GM12878 (cell line): Measurements from ENCODE around the gene IFIT3. TPM values are rescaled to one million over a fixed set of nuclear protein-coding genes. Genes with fewer than 3 reads are reported as not detected.

Experiments
- ATAC-seq: fragments of 200-7000 bp; cut with Tn5 transposase; 3 replicates; pipeline ENCODE4 v1.9.1; 2020; ENCODE audit warnings: mild to moderate bottlenecking, moderate library complexity
- Bru-seq: library from RNA; stranded (reverse); fragments of 400-500 nt; gene quantifications from one replicate; lab custom pipeline; 2021; lab: Mats Ljungman, UMichigan
- BruChase-seq, 2 experiments: library from RNA; stranded (reverse); fragments of 400-500 nt; gene quantifications; one replicate each; lab custom pipeline; 2021; lab: Mats Ljungman, UMichigan
- BruUV-seq: library from RNA; stranded (reverse); fragments of 400-500 nt; replicated peaks from 2 replicates; lab custom pipeline; 2021; lab: Mats Ljungman, UMichigan
- CTCF ChIA-PET: fragments of 300-600 bp; sonication (Branson Sonifier 250); formaldehyde crosslinking; extraction: SDS; loops from one replicate; lab custom pipeline; 2021; ENCODE audit warnings: inconsistent platforms; lab: Yijun Ruan, JAX
- POLR2A ChIA-PET: fragments of 350-600 bp; formaldehyde crosslinking; extraction: SDS; loops from one replicate; lab custom pipeline; 2021; ENCODE audit warnings: inconsistent platforms; lab: Charles Lee
- RAD21 ChIA-PET: fragments of 300-600 bp; sonication (Branson Sonifier 250); formaldehyde crosslinking; loops from one replicate; lab custom pipeline; 2023; ENCODE audit warnings: antibody characterized with exemption; ENCODE audit not compliant: unreplicated experiment; lab: Charles Lee
- SMC1A ChIA-PET: fragments of 300-600 bp; sonication (Branson Sonifier 250); formaldehyde crosslinking; loops from one replicate; lab custom pipeline; 2023; ENCODE audit not compliant: unreplicated experiment, uncharacterized antibody; lab: Charles Lee
- DNase-seq: peaks from one replicate; pipeline ENCODE4 v3.0.0-alpha.2; 2011; ENCODE audit warnings: low read depth, low spot score
- FAIRE-seq: peaks from 3 replicates; lab custom pipeline; 2011; peaks lifted over from hg19 to GRCh38; lab: Jason Lieb, UNC
- H2AFZ ChIP-seq: 2 replicates; pipeline ENCODE4 v1.6.0; 2011; ENCODE audit warnings: low read depth, low read length, control low read depth; ENCODE audit not compliant: control insufficient read depth
- H3K27ac ChIP-seq: 2 replicates; pipeline ENCODE4 v1.5.1; 2011; ENCODE audit warnings: control low read depth; ENCODE audit not compliant: control insufficient read depth, insufficient read depth
- H3K27me3 ChIP-seq, 2 experiments: replicated peaks in 1 of 2; 2 replicates each; pipeline versions ENCODE4 v1.6.0 to v1.6.1; 2011; ENCODE audit warnings: low read length in 1 of 2; ENCODE audit not compliant: control insufficient read depth in 2 of 2, insufficient read depth in 2 of 2
- H3K36me3 ChIP-seq, 2 experiments: 2 replicates each; pipeline ENCODE4 v1.5.1; 2011; ENCODE audit warnings: low read length in 1 of 2; ENCODE audit not compliant: control insufficient read depth in 2 of 2, insufficient read depth in 2 of 2
- H3K4me1 ChIP-seq: 2 replicates; pipeline ENCODE4 v1.6.1; 2011; ENCODE audit warnings: mild to moderate bottlenecking, low read length, moderate library complexity, mixed read lengths; ENCODE audit not compliant: control insufficient read depth, insufficient read depth
- H3K4me2 ChIP-seq: 2 replicates; pipeline ENCODE4 v1.6.0; 2011; ENCODE audit warnings: control low read depth; ENCODE audit not compliant: control insufficient read depth, insufficient read depth
- H3K4me3 ChIP-seq: fragments of 200-600 bp; sonication (generic); 2 replicates; pipeline ENCODE4 v1.5.1; 2016
- H3K79me2 ChIP-seq: 2 replicates; pipeline ENCODE4 v1.6.0; 2011; ENCODE audit warnings: low read length; ENCODE audit not compliant: control insufficient read depth, insufficient read depth
- H3K9ac ChIP-seq: 2 replicates; pipeline ENCODE4 v1.8.0; 2011; ENCODE audit warnings: low read length, control low read depth, mixed read lengths; ENCODE audit not compliant: control insufficient read depth, insufficient read depth
- H3K9me3 ChIP-seq: replicated peaks from 3 replicates; pipeline ENCODE4 v1.5.1; 2011; ENCODE audit warnings: mild to moderate bottlenecking, low read length; ENCODE audit not compliant: control insufficient read depth, insufficient read depth
- H4K20me1 ChIP-seq: 2 replicates; pipeline ENCODE4 v1.6.0; 2011; ENCODE audit not compliant: control insufficient read depth, insufficient read depth
- BHLHE40 ChIP-seq, 2 experiments: fragments of 450-650 bp in 1 of 2; IDR thresholded peaks; 2 replicates each; pipeline ENCODE4 v1.6.1; 2011 to 2017; ENCODE audit warnings: low read depth in 2 of 2, borderline replicate concordance in 1 of 2, improper control_type of control experiment in 1 of 2, low read length in 1 of 2, mild to moderate bottlenecking in 1 of 2
- CHD1 ChIP-seq: IDR thresholded peaks from 2 replicates; pipeline ENCODE4 v1.6.1; 2012; ENCODE audit warnings: low read depth, low read length, improper control_type of control experiment
- CREM ChIP-seq: IDR thresholded peaks from 2 replicates; pipeline ENCODE4 v1.6.1; 2014; ENCODE audit warnings: antibody characterized with exemption, low read depth
- DPF2 ChIP-seq: fragments of 450-650 bp; IDR thresholded peaks from 2 replicates; pipeline ENCODE4 v1.6.1; 2017; ENCODE audit warnings: mild to moderate bottlenecking
- EGR1 ChIP-seq, 2 experiments: IDR thresholded peaks; 1 replicate in 1 of 2; 2 replicates in 1 of 2; pipeline ENCODE4 v1.6.1; 2011 to 2012; ENCODE audit warnings: low read depth in 2 of 2, low read length in 2 of 2, borderline replicate concordance in 1 of 2, mild to moderate bottlenecking in 1 of 2, moderate library complexity in 1 of 2
- IKZF1 ChIP-seq: fragments of 450-650 bp; conservative IDR thresholded peaks from 2 replicates; pipeline ENCODE4 v1.6.1; 2017; ENCODE audit warnings: antibody characterized with exemption, mild to moderate bottlenecking
- MYC ChIP-seq: IDR thresholded peaks from 2 replicates; pipeline ENCODE4 v1.6.1; 2011; ENCODE audit warnings: mild to moderate bottlenecking, low read length, moderate library complexity, inconsistent platforms; ENCODE audit not compliant: insufficient read depth, insufficient replicate concordance, insufficient read length, severe bottlenecking
- NBN ChIP-seq: fragments of 450-650 bp; IDR thresholded peaks from 2 replicates; pipeline ENCODE4 v1.6.1; 2016
- SIN3A ChIP-seq: IDR thresholded peaks from 2 replicates; pipeline ENCODE4 v1.6.1; 2012; ENCODE audit warnings: low read depth, low read length, improper control_type of control experiment
- SP1 ChIP-seq: IDR thresholded peaks from one replicate; pipeline ENCODE4 v1.6.1; 2011; ENCODE audit warnings: low read depth, low read length
- SPI1 ChIP-seq: IDR thresholded peaks from 2 replicates; pipeline ENCODE4 v1.6.1; 2011; ENCODE audit warnings: low read depth, mild to moderate bottlenecking, low read length, moderate library complexity, borderline replicate concordance; ENCODE audit not compliant: insufficient read depth
- WGBS: methylation state at CpG from one replicate; pipeline ENCODE4 v1.1.6; 2016; ENCODE audit warnings: low lambda C conversion rate; ENCODE audit not compliant: insufficient replicate concordance, insufficient coverage; ENCODE audit errors: missing lambda C conversion rate; 5-methylcytosine and 5-hydroxymethylcytosine counted together
- in situ Hi-C: fragments of 300-500 bp; cut with MboI; formaldehyde crosslinking; loops from 9 replicates; pipeline ENCODE4 v1.14.3; 2018; ENCODE audit warnings: mixed read lengths
- intact Hi-C: fragments of 100-400 bp; cut with micrococcal nuclease; formaldehyde crosslinking; loops from one replicate; pipeline ENCODE4 v1.14.2; 2022; ENCODE audit not compliant: unreplicated experiment
- long read RNA-seq, 2 experiments: library from polyadenylated mRNA; unstranded; transcript quantifications; one replicate each; pipeline ENCODE4 v2.0.0, GENCODE V29; 2019 to 2020
- polyA minus RNA-seq, 3 experiments: library from RNA; depleted of rRNA, polyadenylated mRNA; stranded (reverse); fragments of >200 nt; gene quantifications; 2 replicates each; pipeline ENCODE4 v1.2.3, GENCODE V29; 2011
- polyA plus RNA-seq, 11 experiments: library from polyadenylated mRNA; depleted of rRNA in 4 of 11; unstranded in 6 of 11; stranded (reverse) in 5 of 11; fragments of >200 nt; fragmentation: Nextera tagmentation in 4 of 11; fragmentation: Illumina TruSeq in 1 of 11; extraction: Ambion mirVana in 4 of 11; extraction: Trizol in 1 of 11; gene quantifications; 1 replicate in 1 of 11; 2 replicates in 10 of 11; pipeline versions ENCODE4 v1.2.1 to v1.2.3, GENCODE V29; 2011 to 2016; ENCODE audit warnings: inconsistent platforms in 2 of 11, missing spikeins in 2 of 11, low read depth in 1 of 11
- total RNA-seq, 4 experiments: library from RNA; depleted of rRNA in 3 of 4; stranded (reverse); fragments of >200 nt in 3 of 4; fragmentation: Illumina TruSeq in 1 of 4; extraction: Trizol in 1 of 4; gene quantifications; 2 replicates each; pipeline versions ENCODE4 v1.2.1 to v1.2.3, GENCODE V29; 2013 to 2021
- TF ChIP-seq, protein P1 (sequence below): fragments of 450-650 bp; IDR thresholded peaks from 2 replicates; pipeline ENCODE4 v1.6.1; 2017; ENCODE audit warnings: low read depth, mild to moderate bottlenecking, moderate library complexity
- TF ChIP-seq, protein P2 (sequence below): IDR thresholded peaks from 2 replicates; pipeline ENCODE4 v1.6.1; 2011; ENCODE audit warnings: mild to moderate bottlenecking, low read depth, low read length, moderate library complexity; ENCODE audit not compliant: insufficient replicate concordance

IFIT3 gene, protein sequence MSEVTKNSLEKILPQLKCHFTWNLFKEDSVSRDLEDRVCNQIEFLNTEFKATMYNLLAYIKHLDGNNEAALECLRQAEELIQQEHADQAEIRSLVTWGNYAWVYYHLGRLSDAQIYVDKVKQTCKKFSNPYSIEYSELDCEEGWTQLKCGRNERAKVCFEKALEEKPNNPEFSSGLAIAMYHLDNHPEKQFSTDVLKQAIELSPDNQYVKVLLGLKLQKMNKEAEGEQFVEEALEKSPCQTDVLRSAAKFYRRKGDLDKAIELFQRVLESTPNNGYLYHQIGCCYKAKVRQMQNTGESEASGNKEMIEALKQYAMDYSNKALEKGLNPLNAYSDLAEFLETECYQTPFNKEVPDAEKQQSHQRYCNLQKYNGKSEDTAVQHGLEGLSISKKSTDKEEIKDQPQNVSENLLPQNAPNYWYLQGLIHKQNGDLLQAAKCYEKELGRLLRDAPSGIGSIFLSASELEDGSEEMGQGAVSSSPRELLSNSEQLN
- total RNA-seq (2013; cell fraction: nucleolus; rRNA removed), result 40.3 and 42.2 TPM in 2 replicates
- 39.1 and 55.0 TPM in 2 replicates for total RNA-seq (2014; rRNA removed)
- total RNA-seq (2014; rRNA removed; fragmentation: Illumina TruSeq; extraction: Trizol), result 67.3 and 79.1 TPM in 2 replicates
- total RNA-seq (2021), result 38.9 and 44.4 TPM in 2 replicates
- polyA plus RNA-seq (2011; ENCODE audit: low read depth), result 48.9 TPM
- polyA plus RNA-seq (2011; rRNA removed), result 30.8 and 39.2 TPM in 2 replicates
- 14.8 and 16.3 TPM in 2 replicates for polyA plus RNA-seq (2011; cell fraction: cytosol; rRNA removed)
- 5.0 and 7.4 TPM in 2 replicates for polyA plus RNA-seq (2011; cell fraction: nucleus; rRNA removed)
- 50.2 and 51.6 TPM in 2 replicates for polyA plus RNA-seq (2012)
- polyA plus RNA-seq (2014; fragmentation: Illumina TruSeq; extraction: Trizol), result 70.2 and 91.4 TPM in 2 replicates
- 10 to 100 TPM; 27.0 to 50.4 TPM for polyA plus RNA-seq (2014; fragmentation: Nextera tagmentation; extraction: Ambion mirVana)
- polyA plus RNA-seq (2014; rRNA removed), result 35.8 and 52.1 TPM in 2 replicates
- 10 to 100 TPM; 51.7 to 53.0 TPM for polyA plus RNA-seq (2016; fragmentation: Nextera tagmentation; extraction: Ambion mirVana)
- polyA minus RNA-seq (2011; rRNA and poly(A)+ RNA removed), result 11.8 and 18.6 TPM in 2 replicates
- polyA minus RNA-seq (2011; cell fraction: cytosol; rRNA and poly(A)+ RNA removed), result 8.5 and 9.2 TPM in 2 replicates
- polyA minus RNA-seq (2011; cell fraction: nucleus; rRNA and poly(A)+ RNA removed), result 4.0 and 6.0 TPM in 2 replicates
- Bru-seq, nascent RNA, result percentile 94 among the genes with signal in this experiment
- BruChase-seq, experiment 1, labeled RNA remaining after a 6-hour chase, result percentile 72 among the genes with signal in this experiment
- BruChase-seq, experiment 2, labeled RNA remaining after a 2-hour chase, result percentile 87 among the genes with signal in this experiment
- long read RNA-seq, experiment 1, transcript IFIT3-201 (2 exons, 2,455 nt), result major isoform, 15 of 16 reads
- long read RNA-seq, experiment 1, partial matches to known transcripts, result 0 of 16 reads
- long read RNA-seq, experiment 1, other reads (novel, unspliced or antisense), result 0 of 16 reads
- long read RNA-seq, experiment 2, transcript IFIT3-202 (2 exons, 2,496 nt), result minor isoform, 61 of 238 reads
- long read RNA-seq, experiment 2, transcript IFIT3-201 (2 exons, 2,455 nt), result major isoform, 167 of 238 reads
- long read RNA-seq, experiment 2, partial matches to known transcripts, result 6 of 238 reads
- long read RNA-seq, experiment 2, other reads (novel, unspliced or antisense), result 4 of 238 reads

DNA sequence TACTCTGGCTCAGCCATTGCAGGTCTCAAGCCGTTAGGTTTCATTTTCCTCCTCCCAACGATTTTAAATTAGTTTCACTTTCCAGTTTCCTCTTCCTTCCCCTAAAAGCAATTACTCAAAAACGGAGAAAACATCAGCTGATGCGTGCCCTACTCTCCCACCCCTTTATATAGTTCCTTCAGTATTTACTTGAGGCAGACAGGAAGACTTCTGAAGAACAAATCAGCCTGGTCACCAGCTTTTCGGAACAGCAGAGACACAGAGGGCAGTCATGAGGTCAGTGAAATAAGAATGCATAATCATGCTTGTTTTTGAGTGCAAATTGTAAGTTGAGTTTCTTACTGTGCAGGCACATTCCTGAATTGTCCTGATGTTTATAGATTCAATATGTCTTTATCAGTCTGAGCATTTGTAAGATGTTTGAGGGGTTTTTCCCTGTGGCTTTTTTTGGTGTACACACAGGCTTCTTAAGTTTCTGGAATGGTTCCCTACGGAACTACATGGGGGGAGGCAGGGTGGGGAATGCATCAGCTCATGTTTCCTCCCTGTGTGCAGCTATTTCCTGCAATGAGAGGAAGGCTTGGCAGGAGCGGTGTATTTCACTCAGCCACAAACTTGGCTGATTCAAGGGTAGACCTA, at the start of gene IFIT3:
Gene IFIT3 (plus strand): TSS at position 195 of the 639 bp plus-strand sequence. CDS start 77 bp downstream, at position 272.
- DNase-seq (peak; percentile 62), FAIRE-seq (peak; percentile 41), ATAC-seq (peak; percentile 33)
- Histone ChIP-seq H2AFZ (peak within 1 kb of the TSS; percentile 73), H3K4me3 (peak within 1 kb of the TSS; percentile 51), H3K79me2 (peaks cover 37% of the 10 kb centered on the region), H3K27me3 (no peaks in the 10 kb centered on the region), H3K9me3 (no peaks in the 10 kb centered on the region; the same call in 2 of the 3 replicates), H3K36me3 (no peaks in the 10 kb centered on the region), H4K20me1 (no peaks in the 10 kb centered on the region), H3K4me2 (peak within 1 kb of the TSS; percentile 58), H3K9ac (peak within 1 kb of the TSS; percentile 50), H3K27ac (peak within 1 kb of the TSS; percentile 60), H3K4me1 (peaks cover 22% of the 10 kb centered on the region)
- intact Hi-C loops, result no loop called here
- in situ Hi-C loops, result no loop called here
- BruUV-seq, result TSS peak; percentile 65
- ChIA-PET POLR2A (interaction anchor here (1.0 to 1.5 kb wide), 2 partner anchors 37 to 40 kb away, joined by 4 to 5 read pairs; no protein-coding TSS in a partner anchor), RAD21 (interaction anchor here (1.0 to 2.2 kb wide), 5 partner anchors 9 to 41 kb away, joined by 3 to 18 read pairs (median 4); partner anchors contain the start of gene IFIT2), CTCF (interaction anchor here (0.6 to 1.2 kb wide), 2 partner anchors 23 to 518 kb away, joined by 3 to 4 read pairs; no protein-coding TSS in a partner anchor), SMC1A (interaction anchor here (0.8 to 4.6 kb wide), 5 partner anchors 24 to 91 kb away, joined by 3 to 40 read pairs (median 3); partner anchors contain the start of gene IFIT2)
- WGBS, result 0% methylated on average over 7 of the region's 7 CpGs
- TF ChIP-seq MYC (no peak), SP1 (no peak), SIN3A (no peak), SPI1 (0 out of 2 replicates have a peak, but pooled peaks have one; percentile 10), CREM (0 out of 2 replicates have a peak, but pooled peaks have one; percentile 7), CHD1 (no peak), EGR1 (IDR thresholded peaks at IDR 0.05; ENCODE audit: borderline replicate concordance in 1 of 2, low read depth in 2 of 2, low read length in 2 of 2) (peak in 1 of 2 experiments; percentile 56; a peak in 1 of 3 replicates), IKZF1 (peak; percentile 57), DPF2 (no peak), BHLHE40 (IDR thresholded peaks at IDR 0.05; ENCODE audit: borderline replicate concordance in 1 of 2, low read depth in 2 of 2, low read length in 1 of 2) (0 out of 4 replicates have a peak, but pooled peaks of 1 of the 2 experiments have one; percentile 7), NBN (0 out of 2 replicates have a peak, but pooled peaks have one; percentile 19)
- TF ChIP-seq, protein P1, sequence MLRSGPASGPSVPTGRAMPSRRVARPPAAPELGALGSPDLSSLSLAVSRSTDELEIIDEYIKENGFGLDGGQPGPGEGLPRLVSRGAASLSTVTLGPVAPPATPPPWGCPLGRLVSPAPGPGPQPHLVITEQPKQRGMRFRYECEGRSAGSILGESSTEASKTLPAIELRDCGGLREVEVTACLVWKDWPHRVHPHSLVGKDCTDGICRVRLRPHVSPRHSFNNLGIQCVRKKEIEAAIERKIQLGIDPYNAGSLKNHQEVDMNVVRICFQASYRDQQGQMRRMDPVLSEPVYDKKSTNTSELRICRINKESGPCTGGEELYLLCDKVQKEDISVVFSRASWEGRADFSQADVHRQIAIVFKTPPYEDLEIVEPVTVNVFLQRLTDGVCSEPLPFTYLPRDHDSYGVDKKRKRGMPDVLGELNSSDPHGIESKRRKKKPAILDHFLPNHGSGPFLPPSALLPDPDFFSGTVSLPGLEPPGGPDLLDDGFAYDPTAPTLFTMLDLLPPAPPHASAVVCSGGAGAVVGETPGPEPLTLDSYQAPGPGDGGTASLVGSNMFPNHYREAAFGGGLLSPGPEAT, result no peak
- TF ChIP-seq, protein P2, sequence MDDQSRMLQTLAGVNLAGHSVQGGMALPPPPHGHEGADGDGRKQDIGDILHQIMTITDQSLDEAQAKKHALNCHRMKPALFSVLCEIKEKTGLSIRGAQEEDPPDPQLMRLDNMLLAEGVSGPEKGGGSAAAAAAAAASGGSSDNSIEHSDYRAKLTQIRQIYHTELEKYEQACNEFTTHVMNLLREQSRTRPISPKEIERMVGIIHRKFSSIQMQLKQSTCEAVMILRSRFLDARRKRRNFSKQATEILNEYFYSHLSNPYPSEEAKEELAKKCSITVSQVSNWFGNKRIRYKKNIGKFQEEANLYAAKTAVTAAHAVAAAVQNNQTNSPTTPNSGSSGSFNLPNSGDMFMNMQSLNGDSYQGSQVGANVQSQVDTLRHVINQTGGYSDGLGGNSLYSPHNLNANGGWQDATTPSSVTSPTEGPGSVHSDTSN, result peak; percentile 14
